ENCODE data around the gene MAGEF1.
"Not testable (repeated sequence)": the region's sequence is repeated elsewhere in the genome, so short reads cannot be mapped to it uniquely, and the experiment has no call there.

MAGEF1 gene

DNA sequence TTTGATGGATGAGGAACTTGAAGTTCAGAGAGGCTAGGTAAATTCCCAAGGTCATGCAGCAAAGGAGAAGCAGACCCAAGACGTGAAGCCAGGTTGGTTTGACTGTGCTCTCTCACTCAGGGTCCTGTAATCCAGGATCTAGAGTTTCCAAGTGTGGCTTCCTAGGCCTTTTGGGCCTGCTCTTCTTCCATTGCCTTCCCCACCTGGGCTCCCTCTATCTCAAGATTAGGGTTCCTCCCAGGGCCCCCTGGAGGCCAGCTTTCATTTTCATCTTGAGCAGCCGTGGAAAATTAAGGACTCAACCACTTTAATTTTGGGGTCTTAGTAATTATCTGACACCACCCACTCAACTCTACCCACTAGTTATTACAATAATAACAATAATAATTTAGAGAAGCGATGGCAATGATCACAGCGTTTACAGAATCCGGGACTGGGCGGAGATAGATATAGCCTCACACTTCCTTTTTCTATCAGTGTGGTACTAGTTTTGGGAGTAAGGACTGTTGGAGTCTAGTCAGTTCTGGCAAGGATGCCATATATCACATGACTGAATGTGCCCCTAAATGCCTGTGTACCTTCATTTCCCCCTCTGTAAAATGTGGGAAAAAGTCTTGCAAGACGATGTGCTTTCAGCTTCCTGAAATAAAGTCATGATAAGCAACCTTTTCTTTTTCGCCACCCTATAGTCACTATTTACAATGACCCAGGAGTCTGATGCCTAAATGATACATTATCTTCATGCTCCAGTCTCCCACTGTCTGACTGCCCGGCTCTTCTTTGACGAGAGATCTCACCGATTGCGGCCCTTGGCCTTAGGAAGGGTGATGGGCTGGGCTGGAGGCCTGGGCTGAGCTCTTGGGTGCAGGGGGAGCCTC is 30.2 kb upstream of the MAGEF1 start:
- no peak for DNase-seq

DNA sequence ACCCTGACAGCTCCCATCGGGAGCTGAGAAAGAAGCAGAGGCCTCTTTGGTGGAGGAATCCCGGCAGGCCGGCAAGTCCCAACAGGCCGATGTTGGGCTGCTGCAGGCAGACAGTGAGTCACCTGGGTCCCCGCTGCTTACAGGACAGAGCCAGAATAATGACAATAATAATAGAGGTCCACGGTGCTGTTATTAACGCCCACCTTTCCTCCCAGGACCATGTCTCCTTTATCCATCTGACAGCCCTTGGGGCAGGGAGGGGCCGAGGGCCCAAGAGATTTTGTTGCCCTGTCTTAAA is 29.3 kb upstream of the MAGEF1 start:
- DNase-seq: no peak

DNA sequence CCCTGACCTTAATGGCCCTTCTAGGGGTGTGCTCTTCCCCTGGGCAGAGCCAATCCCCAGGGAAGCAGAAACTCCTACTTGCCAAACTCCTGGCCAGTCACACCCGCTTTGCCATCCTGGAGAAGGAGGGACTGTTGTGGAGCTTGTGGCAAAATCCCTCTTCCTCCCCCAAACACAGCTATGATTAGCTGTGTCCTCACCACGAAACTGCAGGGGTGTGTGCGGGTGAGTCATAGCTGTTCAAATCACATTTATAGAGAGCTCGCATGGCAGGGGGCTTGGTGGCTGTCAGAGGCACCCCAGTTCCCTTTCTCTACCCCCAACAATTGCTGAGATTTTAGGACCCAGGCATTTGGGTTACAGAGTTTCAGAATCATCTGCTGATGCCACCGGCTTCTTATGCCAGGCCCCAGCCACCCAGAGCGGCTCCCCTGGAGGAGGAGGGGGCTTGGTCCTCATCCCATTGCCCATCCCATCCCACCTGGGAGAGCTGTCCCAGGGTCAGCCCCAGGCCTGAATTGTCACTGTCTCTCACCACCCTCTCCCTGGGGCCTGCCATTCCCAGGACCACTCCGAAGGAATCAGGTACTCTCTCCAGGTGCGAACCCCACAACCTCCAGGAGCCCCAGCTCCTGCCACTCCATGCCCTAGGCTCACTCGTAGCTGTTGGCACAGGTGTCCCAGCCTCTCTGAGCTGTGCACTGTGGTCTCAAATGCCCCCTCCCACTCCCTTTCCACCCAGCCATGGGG is 28.8 kb upstream of the MAGEF1 start:
- DNase-seq: no peak

DNA sequence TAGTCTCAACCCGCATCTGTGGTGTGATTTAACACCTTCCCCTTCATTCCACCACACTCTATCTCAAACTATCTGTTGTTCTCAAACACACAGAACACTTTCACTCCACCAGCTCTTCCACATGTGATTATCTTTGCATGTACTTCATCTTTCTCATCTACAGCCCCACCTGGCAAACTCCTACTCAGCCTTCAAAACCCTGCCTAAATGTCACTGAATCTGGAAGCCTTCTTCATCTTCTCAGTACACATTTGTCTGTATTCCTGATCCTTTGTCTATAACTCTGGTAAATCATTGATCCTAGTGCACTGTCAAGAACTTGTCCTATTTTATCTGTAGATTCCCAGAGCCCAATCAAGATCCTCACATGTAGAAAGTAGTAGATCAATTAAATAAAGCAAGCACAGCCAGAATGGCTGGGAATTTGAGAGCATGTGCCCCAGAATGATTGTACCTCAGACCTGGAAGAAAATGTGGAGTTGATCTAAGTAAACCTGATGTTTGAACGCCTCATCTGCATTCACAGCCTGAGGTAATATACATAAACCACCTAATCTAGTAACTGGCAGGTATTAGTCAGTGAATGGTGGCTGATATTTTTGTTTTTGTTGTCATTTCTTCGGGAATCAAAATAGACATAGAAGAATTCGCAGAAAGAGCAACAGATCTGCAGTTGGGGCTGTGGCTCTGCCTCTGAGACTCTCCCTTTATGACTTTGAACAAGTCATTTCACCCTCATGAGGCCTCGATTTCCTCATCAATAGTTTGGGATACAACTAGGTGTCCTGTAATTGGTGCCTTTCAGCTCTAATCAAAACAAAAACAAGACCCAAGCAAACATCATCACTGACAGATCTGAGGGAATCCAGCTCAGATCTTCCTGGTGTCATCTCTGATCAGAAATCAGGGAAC is 28.0 kb upstream of the MAGEF1 start:
- DNase-seq: no peak

- DNase-seq: no peak
Measured at GRCh38 chr3:184738982-184739381, 27.1 kb upstream of the MAGEF1 start.

- no peak for DNase-seq
Measured at GRCh38 chr3:184738506-184738890, 26.6 kb upstream of the MAGEF1 start.

DNA sequence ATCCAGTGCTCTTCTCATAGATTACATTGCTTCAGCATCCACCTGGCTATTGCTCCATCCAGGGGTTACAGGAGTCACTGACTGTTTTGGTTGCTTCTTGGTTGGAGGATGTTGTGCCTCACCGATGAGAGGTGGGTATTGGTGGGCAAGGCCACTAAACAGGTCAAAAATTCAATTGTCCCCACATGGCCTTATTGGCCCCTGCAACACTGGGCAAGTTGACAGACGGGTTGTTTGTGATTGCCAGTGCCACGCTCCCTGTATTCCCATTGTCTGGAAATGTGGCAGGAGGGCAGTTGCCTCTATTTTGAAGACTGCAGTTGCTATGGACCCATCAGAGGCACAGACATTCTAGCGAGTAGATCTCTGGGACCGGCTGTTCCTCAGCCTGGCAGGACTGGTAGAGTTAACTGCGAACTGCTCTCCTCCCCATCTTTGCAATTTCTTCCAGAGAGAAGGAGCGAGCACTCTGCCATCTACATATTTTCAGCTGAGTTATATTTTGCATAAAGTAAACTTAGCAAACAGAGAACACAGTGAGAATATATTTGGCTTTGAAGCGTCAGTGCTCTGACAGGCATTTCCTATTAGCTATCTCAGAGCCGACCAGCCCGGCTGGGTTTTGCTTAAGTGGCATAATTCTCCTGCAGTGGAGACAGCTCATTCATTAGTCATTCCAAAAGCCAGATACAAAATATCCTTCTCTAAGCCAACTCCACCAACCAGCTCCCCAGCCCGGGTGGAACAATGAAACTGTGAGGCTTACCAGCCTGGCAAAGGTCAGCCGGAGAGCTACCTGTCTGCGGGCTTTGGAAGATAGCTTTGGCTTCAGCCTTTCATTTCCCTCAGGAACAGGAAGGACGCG is 26.0 kb upstream of the MAGEF1 start:
- DNase-seq: no peak

DNA sequence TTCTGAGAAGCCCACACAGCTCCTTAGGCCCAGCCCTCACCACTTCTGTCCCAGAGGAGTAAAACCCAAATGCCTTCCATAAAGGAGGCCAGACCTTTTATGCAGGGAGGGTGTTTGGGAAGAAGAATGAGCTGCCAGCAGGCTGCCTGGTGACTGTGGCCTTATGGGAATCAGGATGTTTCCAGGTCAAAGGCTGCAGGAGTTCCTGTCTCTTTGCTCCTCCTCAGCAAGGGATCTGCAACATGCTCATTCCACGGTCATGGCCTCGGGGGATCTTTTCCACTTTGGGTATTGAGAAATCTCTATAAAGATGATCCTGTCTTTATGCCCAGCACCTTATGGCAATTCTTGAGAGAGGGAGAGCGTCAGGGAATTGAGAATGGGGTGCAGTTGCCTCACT is 25.2 kb upstream of the MAGEF1 start:
- DNase-seq: no peak

DNA sequence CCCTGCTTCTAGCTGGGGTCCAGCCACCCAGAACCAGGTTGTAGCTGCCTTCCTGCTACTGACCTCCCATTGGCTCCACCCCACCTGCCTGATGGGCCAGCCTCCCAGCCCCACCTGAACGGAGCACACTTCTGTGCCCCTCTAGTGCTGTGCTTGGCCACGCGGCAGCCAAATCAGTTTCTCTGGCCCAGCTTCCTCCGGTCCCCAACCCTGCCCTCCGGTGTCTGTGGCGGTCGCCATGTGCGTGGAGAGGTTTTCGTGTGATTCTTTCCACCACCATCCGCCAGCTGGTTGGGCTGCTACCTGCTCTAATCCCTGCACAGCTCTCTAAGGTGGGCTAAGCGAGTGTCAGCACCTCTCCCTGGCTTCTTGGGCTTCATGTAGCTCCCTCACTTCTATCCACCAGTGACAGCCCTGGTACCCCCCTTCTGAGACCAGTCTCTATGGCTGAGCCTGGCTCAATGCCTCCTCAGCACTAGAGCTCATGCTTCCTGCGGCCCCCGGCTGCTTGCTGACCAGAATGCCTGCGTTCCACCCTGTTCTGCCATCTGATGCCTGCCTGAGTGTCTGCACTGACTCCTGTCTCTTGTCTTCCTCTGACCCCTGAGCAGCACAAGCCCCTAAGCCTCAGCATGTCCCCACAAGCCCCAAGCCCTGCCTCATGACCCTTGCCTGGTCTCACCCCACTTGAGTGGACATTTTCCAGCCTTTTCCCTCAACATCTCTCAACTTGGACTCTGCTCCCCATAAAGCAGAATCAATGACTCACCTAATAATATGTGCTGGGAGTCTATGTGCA is 23.2 kb upstream of the MAGEF1 start:
- DNase-seq: no peak

- no peak for DNase-seq
Measured at GRCh38 chr3:184733971-184734608, 22.2 kb upstream of the MAGEF1 start.

- no peak for DNase-seq
Measured at GRCh38 chr3:184733181-184733580, 21.3 kb upstream of the MAGEF1 start.

DNA sequence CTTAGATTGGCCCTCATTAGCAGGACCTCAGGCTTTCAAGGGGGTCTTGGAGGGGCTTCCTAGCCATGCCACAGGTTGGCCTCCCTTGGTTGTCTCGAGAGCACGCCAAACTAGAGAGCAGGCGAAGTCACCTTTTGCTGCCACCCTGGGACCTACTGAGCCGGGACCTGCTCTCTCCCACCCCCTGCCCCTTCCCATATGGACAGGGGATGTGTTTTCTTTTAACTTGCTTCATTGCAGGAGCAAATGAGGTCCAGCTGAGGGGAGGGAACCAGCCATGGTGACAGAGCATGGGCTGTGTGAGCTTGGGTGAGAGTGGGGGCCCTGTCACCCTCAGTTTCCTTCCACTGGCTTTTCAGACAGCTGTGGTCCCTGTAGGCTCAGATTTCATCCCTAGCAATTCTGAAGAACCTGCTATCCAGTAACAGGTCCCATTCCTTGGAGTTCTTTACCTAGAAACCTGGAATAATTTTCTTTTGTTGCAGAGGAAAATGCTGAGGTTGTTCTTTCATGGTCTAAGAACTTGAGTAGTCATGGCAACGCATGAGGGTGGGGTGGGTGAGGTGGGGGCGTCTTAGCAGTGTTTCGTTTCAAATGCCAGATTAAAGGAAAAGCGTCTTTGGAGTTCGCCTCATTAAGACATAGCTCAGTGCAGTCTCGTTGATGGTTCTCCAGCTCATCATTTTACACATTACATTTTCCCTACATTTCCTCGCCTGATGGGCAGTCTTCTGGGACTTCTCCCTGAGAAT is 20.1 kb upstream of the MAGEF1 start:
- DNase-seq: no peak

GRCh38 chr3:184730924-184731323 is 19.1 kb upstream of the MAGEF1 start:
- no peak for DNase-seq

DNA sequence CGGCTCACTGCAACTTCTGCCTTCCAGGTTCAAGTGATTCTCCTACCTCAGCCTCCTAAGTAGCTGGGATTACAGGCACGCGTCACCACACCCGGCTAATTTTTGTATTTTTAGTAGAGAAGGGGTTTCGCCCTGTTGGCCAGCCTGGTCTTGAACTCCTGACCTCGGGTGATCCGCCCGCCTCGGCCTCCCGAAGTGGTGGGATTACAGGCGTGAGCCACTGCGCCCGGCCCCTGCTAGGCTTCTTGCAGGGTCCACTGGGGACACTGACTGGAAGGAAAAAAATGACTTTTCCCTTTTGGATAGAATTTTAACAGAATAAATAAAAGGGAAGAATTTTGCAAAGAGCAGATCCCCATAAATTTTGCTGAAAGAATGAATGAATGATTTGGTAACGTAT is 17.3 kb upstream of the MAGEF1 start:
- DNase-seq: not testable (repeated sequence)

DNA sequence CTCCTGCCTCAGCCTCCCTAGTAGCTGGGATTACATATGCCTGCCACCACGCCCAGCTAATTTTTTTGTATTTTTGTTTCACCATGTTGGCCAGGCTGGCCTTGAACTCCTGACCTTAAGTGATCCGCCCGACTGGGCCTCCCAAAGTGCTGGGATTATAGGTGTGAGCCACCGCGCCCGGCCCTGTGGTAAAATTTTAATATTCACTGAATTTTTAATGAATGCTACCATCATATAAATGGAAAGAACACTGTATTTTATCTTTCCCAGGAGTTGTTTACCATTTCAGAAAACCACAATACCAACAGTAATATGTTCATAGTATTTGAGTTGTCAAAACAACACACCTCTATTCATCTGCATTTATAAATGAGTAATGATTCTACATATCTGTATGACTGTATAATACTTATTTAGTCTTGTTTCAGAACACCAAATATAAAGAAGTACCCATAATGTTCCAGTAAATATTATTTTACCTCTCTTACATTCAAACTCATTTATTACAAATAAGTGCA is 16.2 kb upstream of the MAGEF1 start:
- no peak for DNase-seq

DNA sequence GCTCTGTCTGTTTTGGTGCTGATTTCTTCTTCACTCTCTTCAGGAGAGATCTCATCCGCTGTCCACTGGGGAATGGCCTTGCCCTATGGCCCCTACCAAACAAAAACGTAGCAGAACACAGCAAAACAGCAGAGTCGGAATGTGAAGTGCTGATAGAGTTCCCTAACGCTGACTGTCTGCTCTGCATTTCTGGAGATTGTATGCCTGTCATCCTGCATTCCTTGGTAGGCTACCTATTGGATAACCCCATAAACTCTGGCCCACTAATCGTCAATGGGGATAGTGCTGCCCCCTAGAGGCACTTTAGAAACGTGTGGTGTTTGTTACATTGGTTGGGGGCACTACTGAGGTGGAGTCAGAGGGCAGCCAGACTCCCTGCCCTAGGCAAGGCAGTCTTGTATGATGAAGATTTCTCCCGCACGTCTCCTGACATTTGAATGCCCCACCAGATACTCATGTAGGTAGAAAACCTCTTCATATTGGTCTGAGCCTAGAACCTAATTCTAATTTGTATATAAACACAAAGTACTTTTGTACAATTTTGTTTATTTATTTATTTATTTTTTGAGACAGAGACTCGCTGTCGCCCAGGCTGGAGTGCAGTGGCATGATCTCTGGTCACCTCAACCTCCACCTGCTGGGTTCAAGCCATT is 15.6 kb upstream of the MAGEF1 start:
- DNase-seq: peak; percentile 61

DNA sequence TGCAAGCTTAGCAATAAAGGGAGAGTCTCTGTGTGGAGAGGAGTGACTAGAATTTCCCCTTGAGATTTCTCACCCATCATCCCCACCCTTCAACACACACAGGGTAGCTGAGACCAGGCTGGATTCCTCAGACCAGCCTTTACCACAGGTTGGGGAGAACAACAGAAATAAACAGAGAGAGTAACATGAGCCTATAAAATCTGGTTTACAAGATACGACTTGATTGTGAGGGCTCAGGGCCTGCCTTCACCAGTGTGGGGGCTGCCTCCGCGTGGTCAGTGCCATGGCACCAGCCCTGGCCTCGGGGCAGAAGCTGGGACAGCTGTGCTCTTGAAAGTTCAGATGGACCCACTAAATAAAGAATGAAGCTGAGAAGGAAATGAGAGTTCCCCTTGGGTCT is 14.6 kb upstream of the MAGEF1 start:
- no peak for DNase-seq

GRCh38 chr3:184725176-184725719 is 13.4 kb upstream of the MAGEF1 start:
- DNase-seq: no peak

DNA sequence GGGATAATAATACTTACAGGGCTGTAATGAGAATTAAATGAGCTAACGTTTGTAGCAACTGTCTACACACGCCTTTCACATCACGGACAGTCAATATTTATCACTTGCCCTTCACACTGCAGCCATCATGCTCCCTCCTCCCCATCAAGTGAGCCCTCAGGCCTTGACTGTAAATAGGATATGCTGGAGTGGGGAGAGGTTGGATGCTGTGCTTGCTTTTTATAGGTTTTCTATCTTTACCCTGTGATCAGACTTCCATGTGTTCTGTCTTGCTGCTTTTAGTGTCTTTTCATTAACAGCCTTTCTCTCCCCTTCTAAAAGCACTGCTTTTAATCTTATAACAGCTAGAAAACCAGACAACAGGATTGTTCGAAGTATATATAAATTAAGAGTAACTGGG is 12.8 kb upstream of the MAGEF1 start:
- DNase-seq: no peak
